Mammary epithelial cell (primary cell): ENCODE results near the gene GALNT17.

ENCODE experiments used
- EZH2 ChIP-seq: IDR thresholded peaks from 2 replicates; pipeline ENCODE4 v1.6.1; 2012; ENCODE audit warnings: low read length, inconsistent platforms, borderline replicate concordance
- TF ChIP-seq, protein P1 (sequence below), 2 donors: IDR thresholded peaks in 1 of 2; conservative IDR thresholded peaks in 1 of 2; 2 replicates each; pipeline ENCODE4 v1.5.1; 2011 to 2012; ENCODE audit warnings: inconsistent platforms in 2 of 2, low read length in 2 of 2, mild to moderate bottlenecking in 2 of 2, control low read depth in 1 of 2, low read depth in 1 of 2; ENCODE audit not compliant: insufficient read depth in 1 of 2; ENCODE audit errors: extremely low read depth in 1 of 2

DNA sequence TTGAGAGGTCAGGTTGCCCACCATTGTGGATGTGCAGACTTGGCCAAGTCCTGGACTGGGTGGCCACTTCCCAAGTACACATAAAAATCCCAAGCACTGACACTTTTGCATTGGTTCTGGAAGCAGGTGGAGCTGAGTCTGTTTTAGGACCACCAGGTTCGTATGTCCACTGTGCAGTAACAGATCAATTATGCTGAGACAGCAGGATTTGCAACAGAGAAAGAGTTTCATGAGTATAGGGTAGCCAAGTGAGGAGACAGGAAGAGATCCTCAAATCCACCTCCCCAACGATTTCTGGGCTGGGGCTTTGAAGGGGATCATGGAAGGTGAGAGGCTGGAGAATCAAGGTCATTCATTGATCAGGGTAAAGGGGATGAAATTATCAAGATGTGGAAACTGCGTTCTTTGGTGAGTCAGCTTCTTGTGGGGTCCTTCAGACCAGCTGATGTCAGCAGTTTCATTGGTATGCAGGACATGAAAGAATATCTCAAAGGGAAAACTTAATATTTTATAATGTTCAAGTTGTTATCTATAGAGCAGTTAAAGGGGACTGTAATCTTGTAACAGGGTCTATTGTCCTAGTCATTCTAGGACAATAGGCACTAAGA is 277.7 kb downstream of the GALNT17 start:
- TF ChIP-seq, protein P1, sequence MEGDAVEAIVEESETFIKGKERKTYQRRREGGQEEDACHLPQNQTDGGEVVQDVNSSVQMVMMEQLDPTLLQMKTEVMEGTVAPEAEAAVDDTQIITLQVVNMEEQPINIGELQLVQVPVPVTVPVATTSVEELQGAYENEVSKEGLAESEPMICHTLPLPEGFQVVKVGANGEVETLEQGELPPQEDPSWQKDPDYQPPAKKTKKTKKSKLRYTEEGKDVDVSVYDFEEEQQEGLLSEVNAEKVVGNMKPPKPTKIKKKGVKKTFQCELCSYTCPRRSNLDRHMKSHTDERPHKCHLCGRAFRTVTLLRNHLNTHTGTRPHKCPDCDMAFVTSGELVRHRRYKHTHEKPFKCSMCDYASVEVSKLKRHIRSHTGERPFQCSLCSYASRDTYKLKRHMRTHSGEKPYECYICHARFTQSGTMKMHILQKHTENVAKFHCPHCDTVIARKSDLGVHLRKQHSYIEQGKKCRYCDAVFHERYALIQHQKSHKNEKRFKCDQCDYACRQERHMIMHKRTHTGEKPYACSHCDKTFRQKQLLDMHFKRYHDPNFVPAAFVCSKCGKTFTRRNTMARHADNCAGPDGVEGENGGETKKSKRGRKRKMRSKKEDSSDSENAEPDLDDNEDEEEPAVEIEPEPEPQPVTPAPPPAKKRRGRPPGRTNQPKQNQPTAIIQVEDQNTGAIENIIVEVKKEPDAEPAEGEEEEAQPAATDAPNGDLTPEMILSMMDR (conservative IDR thresholded peaks at IDR 0.05 in 1 of 2, IDR thresholded peaks at IDR 0.05 in 1 of 2; ENCODE audit: extremely low read depth in 1 of 2, insufficient read depth in 1 of 2, low read depth in 1 of 2, low read length in 2 of 2) = no peak
- no peak for TF ChIP-seq EZH2
